ENCODE measurements around the gene PCNT.

PCNT gene

GRCh38 chr21:46486481-46487126 lies 162.6 kb downstream of the PCNT start:
- Mint-ChIP-seq H3K27me3 (ENCODE audit: low read depth) (no peaks in the 10 kb centered on the region), H3K4me3 (no peak overlapping the region), H3K4me1 (ENCODE audit: low read depth) (peaks cover 13% of the 10 kb centered on the region), H3K36me3 (ENCODE audit: low read depth) (peaks cover 8% of the 10 kb centered on the region), H3K27ac (no peak overlapping the region), H3K9me3 (no peaks in the 10 kb centered on the region)

DNA sequence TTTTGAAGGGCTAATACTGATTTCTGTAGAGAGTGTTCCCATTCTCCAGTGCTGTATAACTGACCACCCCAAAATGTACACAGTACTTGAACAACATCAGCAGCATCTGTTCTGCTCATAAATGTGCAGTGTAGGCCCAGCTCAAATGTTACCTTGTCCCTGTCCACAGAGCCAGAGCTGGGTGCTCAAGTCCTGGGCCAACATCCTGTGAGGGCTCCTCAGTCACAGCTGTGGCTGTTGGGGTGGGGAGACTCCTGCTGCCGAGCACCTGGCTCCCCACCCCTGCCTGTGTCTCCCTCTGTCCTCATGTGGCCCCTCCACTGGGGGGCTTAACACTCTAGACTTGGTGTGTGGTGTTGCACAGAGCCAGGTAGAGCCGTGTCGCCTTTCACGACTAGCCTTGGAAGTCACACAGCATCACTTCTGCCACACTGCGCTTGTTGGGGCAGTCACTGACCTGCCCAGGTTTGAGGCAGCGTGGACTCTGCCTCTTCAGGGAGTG lies 165.3 kb downstream of the PCNT start:
- Mint-ChIP-seq H3K4me3 (no peak overlapping the region), H3K9me3 (no peaks in the 10 kb centered on the region), H3K27me3 (ENCODE audit: low read depth) (no peaks in the 10 kb centered on the region), H3K36me3 (ENCODE audit: low read depth) (peaks cover 28% of the 10 kb centered on the region), H3K4me1 (ENCODE audit: low read depth) (peaks cover 3% of the 10 kb centered on the region), H3K27ac (no peak overlapping the region)

- H3K27me3 Mint-ChIP-seq (ENCODE audit: low read depth), result no peaks in the 10 kb centered on the region
- H3K36me3 Mint-ChIP-seq (ENCODE audit: low read depth), result peaks cover 34% of the 10 kb centered on the region
- no peak overlapping the region for H3K4me3 Mint-ChIP-seq
- H3K4me1 Mint-ChIP-seq (ENCODE audit: low read depth), result peaks cover 5% of the 10 kb centered on the region
- no peak overlapping the region for H3K27ac Mint-ChIP-seq
- no peaks in the 10 kb centered on the region for H3K9me3 Mint-ChIP-seq
Observed at GRCh38 chr21:46489800-46490199, 165.8 kb downstream of the PCNT start.

- H3K4me1 Mint-ChIP-seq (ENCODE audit: low read depth), result peaks cover 6% of the 10 kb centered on the region
- peaks cover 44% of the 10 kb centered on the region for H3K36me3 Mint-ChIP-seq (ENCODE audit: low read depth)
- H3K27ac Mint-ChIP-seq, result no peak overlapping the region
- H3K4me3 Mint-ChIP-seq, result no peak overlapping the region
- no peaks in the 10 kb centered on the region for H3K9me3 Mint-ChIP-seq
- H3K27me3 Mint-ChIP-seq (ENCODE audit: low read depth), result no peaks in the 10 kb centered on the region
Observed at GRCh38 chr21:46491553-46491952, 167.6 kb downstream of the PCNT start.

- no peak overlapping the region for H3K27ac Mint-ChIP-seq
- H3K4me3 Mint-ChIP-seq, result no peak overlapping the region
- no peaks in the 10 kb centered on the region for H3K27me3 Mint-ChIP-seq (ENCODE audit: low read depth)
- H3K9me3 Mint-ChIP-seq, result no peaks in the 10 kb centered on the region
- peaks cover 6% of the 10 kb centered on the region for H3K4me1 Mint-ChIP-seq (ENCODE audit: low read depth)
- peaks cover 44% of the 10 kb centered on the region for H3K36me3 Mint-ChIP-seq (ENCODE audit: low read depth)
Observed at GRCh38 chr21:46492851-46493250, 168.9 kb downstream of the PCNT start.

- Mint-ChIP-seq H3K4me1 (ENCODE audit: low read depth) (peaks cover 6% of the 10 kb centered on the region), H3K4me3 (no peak overlapping the region), H3K27ac (no peak overlapping the region), H3K9me3 (no peaks in the 10 kb centered on the region), H3K27me3 (ENCODE audit: low read depth) (no peaks in the 10 kb centered on the region), H3K36me3 (ENCODE audit: low read depth) (peaks cover 48% of the 10 kb centered on the region)
Observed at GRCh38 chr21:46493828-46494227, 169.9 kb downstream of the PCNT start.
